OCI-LY1 (cell line): ENCODE measurements around the gene CROCC.
"Not testable (repeated sequence)": the region's sequence is repeated elsewhere in the genome, so short reads cannot be mapped to it uniquely, and the experiment has no call there.

Experiments
- H2AFZ ChIP-seq: fragments of 200-600 bp; sonication (generic), shearing (Covaris generic); 2 replicates; pipeline ENCODE4 v1.6.0; 2014; ENCODE audit warnings: antibody characterized with exemption, mild to moderate bottlenecking, low read length
- H3F3A ChIP-seq: fragments of 200-600 bp; sonication (generic), shearing (Covaris generic); 2 replicates; pipeline ENCODE4 v1.6.0; 2014; ENCODE audit warnings: mild to moderate bottlenecking, antibody characterized with exemption, low read length, moderate library complexity; ENCODE audit not compliant: insufficient read depth
- H3K27ac ChIP-seq: fragments of 200-600 bp; sonication (generic); 2 replicates; pipeline ENCODE4 v1.5.1; 2014; ENCODE audit warnings: low read length, mixed run types, mild to moderate bottlenecking, low read depth; ENCODE audit not compliant: poor library complexity, severe bottlenecking
- H3K27me3 ChIP-seq: fragments of 200-600 bp; sonication (generic); 2 replicates; pipeline ENCODE4 v1.6.0; 2014; ENCODE audit warnings: antibody characterized with exemption, mild to moderate bottlenecking, low read length, moderate library complexity; ENCODE audit not compliant: insufficient read depth
- H3K36me3 ChIP-seq: fragments of 200-600 bp; sonication (generic); 2 replicates; pipeline ENCODE4 v1.6.1; 2014; ENCODE audit warnings: mild to moderate bottlenecking, antibody characterized with exemption, low read length, moderate library complexity, mixed read lengths; ENCODE audit not compliant: insufficient read depth
- H3K4me1 ChIP-seq: fragments of 200-600 bp; sonication (generic); 2 replicates; pipeline ENCODE4 v1.5.1; 2014; ENCODE audit warnings: mild to moderate bottlenecking, low read length, moderate library complexity; ENCODE audit not compliant: insufficient read depth, severe bottlenecking
- H3K4me2 ChIP-seq: fragments of 200-600 bp; sonication (generic), shearing (Covaris generic); 2 replicates; pipeline ENCODE4 v1.6.1; 2014; ENCODE audit warnings: low read length
- H3K4me3 ChIP-seq: fragments of 200-600 bp; sonication (generic); 2 replicates; pipeline ENCODE4 v1.5.1; 2014; ENCODE audit warnings: low read length, low read depth, mild to moderate bottlenecking, mixed read lengths; ENCODE audit not compliant: poor library complexity, severe bottlenecking
- H3K79me2 ChIP-seq: fragments of 200-600 bp; shearing (Covaris generic); 2 replicates; pipeline ENCODE4 v1.6.1; 2016; ENCODE audit warnings: mixed run types, low read length, mixed read lengths; ENCODE audit not compliant: insufficient read depth
- H3K9ac ChIP-seq: fragments of 200-600 bp; sonication (generic), shearing (Covaris generic); 2 replicates; pipeline ENCODE4 v1.6.1; 2014; ENCODE audit warnings: mild to moderate bottlenecking, low read length, mixed read lengths
- H3K9me2 ChIP-seq: fragments of 200-600 bp; sonication (generic), shearing (Covaris generic); 2 replicates; pipeline ENCODE4 v1.6.1; 2014; ENCODE audit warnings: low read depth, mild to moderate bottlenecking, low read length, mixed read lengths
- H3K9me3 ChIP-seq: fragments of 200-600 bp; shearing (Covaris generic); 2 replicates; pipeline ENCODE4 v1.6.1; 2014; ENCODE audit warnings: low read length, mixed read lengths
- H4K20me1 ChIP-seq: fragments of 200-600 bp; sonication (generic), shearing (Covaris generic); 2 replicates; pipeline ENCODE4 v1.6.0; 2016; ENCODE audit warnings: mild to moderate bottlenecking, low read length; ENCODE audit not compliant: insufficient read depth
- EZH2 ChIP-seq: fragments of 200-600 bp; sonication (generic), shearing (Covaris generic); IDR thresholded peaks from 2 replicates; pipeline ENCODE4 v1.8.0; 2017; ENCODE audit warnings: borderline replicate concordance, mixed run types, mild to moderate bottlenecking, antibody characterized with exemption, low read length, moderate library complexity, mixed read lengths
- TF ChIP-seq, protein P1 (sequence below): fragments of 200-600 bp; sonication (generic), shearing (Covaris generic); IDR thresholded peaks from 2 replicates; pipeline ENCODE4 v1.5.1; 2017; ENCODE audit warnings: mild to moderate bottlenecking, antibody characterized with exemption, low read length, moderate library complexity, mixed read lengths

CROCC gene

DNA sequence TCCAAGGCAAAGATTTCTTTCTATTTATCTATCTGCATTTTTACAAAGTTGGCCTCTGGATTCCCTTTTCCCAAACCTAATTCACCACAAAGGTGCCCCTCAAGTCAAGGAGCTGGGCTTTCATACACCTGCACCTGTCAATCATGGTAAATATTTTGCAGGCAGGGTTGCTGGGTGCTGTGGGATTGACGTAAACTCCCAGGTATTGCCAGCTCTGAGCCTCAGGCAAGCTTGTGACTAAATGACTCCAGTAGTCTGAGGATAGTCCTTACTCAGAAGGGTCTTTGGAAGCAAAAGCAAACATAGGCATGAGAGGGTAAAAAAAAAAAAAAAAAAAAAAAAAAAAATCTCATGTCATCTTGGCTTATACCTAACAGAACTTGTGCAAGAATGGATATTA, 40.0 kb upstream of the CROCC start:
- H4K20me1 ChIP-seq, H3K27me3 ChIP-seq, H3K27ac ChIP-seq, H3K4me3 ChIP-seq, H3K79me2 ChIP-seq, H3K9me3 ChIP-seq, H3K4me2 ChIP-seq, H3F3A ChIP-seq, H3K9ac ChIP-seq, H3K9me2 ChIP-seq, H3K4me1 ChIP-seq, H3K36me3 ChIP-seq, H2AFZ ChIP-seq: not testable (repeated sequence)

DNA sequence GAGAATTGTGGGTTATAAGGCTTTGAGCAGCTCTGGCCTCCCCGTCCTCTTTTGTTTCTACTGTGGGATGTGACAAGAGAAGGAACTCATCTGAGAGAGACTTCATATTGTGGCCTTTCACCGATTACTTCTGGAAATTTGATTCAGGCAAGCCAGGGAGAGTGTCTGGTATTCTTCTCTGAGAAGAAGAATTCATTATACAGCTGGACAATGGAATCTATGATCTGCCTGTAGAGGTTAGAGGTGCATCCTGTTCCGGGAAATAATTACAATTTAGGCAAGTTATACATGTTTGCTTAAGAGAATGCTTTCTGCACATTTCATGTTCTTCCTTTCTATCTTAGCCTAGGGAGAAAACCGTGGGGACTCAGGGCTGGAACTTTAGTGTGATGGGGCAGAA, 38.7 kb upstream of the CROCC start:
- Histone ChIP-seq H3K36me3 (no peaks in the 10 kb centered on the region), H3K27me3 (no peaks in the 10 kb centered on the region), H3K9ac (no peak overlapping the region), H3K9me2 (no peaks in the 10 kb centered on the region), H3K4me3 (no peak overlapping the region), H3K27ac (no peak overlapping the region), H4K20me1 (no peaks in the 10 kb centered on the region), H3K4me2 (no peak overlapping the region), H3K9me3 (no peaks in the 10 kb centered on the region), H2AFZ (no peak overlapping the region), H3K4me1 (no peaks in the 10 kb centered on the region), H3F3A (no peaks in the 10 kb centered on the region), H3K79me2 (no peaks in the 10 kb centered on the region)
- no peak for TF ChIP-seq EZH2
- TF ChIP-seq, protein P1, sequence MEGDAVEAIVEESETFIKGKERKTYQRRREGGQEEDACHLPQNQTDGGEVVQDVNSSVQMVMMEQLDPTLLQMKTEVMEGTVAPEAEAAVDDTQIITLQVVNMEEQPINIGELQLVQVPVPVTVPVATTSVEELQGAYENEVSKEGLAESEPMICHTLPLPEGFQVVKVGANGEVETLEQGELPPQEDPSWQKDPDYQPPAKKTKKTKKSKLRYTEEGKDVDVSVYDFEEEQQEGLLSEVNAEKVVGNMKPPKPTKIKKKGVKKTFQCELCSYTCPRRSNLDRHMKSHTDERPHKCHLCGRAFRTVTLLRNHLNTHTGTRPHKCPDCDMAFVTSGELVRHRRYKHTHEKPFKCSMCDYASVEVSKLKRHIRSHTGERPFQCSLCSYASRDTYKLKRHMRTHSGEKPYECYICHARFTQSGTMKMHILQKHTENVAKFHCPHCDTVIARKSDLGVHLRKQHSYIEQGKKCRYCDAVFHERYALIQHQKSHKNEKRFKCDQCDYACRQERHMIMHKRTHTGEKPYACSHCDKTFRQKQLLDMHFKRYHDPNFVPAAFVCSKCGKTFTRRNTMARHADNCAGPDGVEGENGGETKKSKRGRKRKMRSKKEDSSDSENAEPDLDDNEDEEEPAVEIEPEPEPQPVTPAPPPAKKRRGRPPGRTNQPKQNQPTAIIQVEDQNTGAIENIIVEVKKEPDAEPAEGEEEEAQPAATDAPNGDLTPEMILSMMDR: no peak

DNA sequence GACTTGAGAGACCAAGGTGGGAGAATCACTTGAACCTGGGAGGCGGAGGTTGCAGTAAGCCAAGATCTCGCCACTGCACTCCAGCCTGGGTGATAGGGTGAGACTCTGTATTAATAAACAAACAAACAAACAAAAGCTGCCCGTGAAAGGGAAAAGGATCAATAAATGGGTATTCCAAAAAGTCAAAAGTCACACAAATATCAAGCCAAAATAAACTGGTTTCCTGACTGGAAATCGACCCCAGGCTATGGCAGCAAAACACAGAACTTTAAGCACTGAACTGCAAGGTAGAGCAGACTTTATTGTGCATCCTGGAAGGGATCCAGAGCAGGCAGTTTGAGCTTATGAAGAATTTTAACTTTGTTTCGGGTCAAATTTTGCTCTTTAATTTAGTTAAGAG, 37.2 kb upstream of the CROCC start:
- H3K36me3 ChIP-seq, H3K79me2 ChIP-seq, H3K9me2 ChIP-seq, H3K4me1 ChIP-seq, H3F3A ChIP-seq, H3K9me3 ChIP-seq, H3K9ac ChIP-seq, H2AFZ ChIP-seq, H4K20me1 ChIP-seq, H3K4me2 ChIP-seq, H3K27me3 ChIP-seq, H3K27ac ChIP-seq, H3K4me3 ChIP-seq: not testable (repeated sequence)

DNA sequence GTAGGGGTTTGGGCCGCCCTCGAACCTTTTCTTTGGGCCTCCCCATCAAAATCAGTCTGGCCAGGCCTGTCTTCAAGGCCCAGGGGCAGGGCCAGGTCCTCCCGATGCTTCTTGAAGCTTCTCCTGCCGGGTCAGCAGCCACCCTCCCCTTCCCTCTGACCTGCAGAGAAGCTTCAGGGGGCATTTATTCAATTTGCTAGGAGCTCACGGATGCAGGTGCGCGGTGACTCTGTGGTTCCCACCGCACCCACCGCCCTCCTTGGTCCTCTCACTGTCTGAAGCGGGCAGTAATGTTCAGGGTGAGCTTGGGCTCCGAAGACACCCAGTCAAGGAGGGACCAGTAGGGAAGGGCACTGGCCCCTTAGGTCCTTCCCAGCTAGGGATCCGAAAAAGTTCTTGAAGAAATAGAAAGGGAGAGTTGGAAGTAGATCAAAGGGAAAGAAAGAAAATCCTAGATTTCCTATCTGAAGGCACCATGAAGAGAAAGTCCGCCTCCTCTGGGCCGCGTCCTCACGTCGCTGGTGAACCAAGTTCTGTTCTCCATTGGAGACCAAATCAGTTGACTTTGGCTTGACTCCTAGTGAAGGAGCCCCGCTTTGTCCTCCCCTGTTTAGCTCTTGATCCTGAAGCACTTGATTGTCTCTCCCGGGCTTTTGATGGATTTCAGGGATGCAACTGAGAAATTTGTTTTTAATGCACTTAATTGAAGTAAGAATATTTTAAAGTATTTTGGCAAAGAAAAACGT, 34.7 kb upstream of the CROCC start:
- Histone ChIP-seq H3K9ac (no peak overlapping the region), H3K4me3 (no peak overlapping the region)

More for the DNA sequence above, 34.7 kb upstream of the CROCC start:
- Histone ChIP-seq H3K27me3 (no peaks in the 10 kb centered on the region), H3F3A (no peaks in the 10 kb centered on the region), H2AFZ (no peak overlapping the region), H3K4me2 (no peak overlapping the region), H3K36me3 (no peaks in the 10 kb centered on the region), H3K9me2 (no peaks in the 10 kb centered on the region), H3K4me1 (peaks cover 5% of the 10 kb centered on the region), H3K9me3 (no peaks in the 10 kb centered on the region), H3K27ac (no peak overlapping the region), H3K79me2 (no peaks in the 10 kb centered on the region), H4K20me1 (no peaks in the 10 kb centered on the region)
- TF ChIP-seq, protein P1: no peak
- TF ChIP-seq EZH2: no peak
